Neural progenitor cell (in vitro differentiated cells): ENCODE measurements around the gene RAB40B. TPM values are rescaled to one million over a fixed set of nuclear protein-coding genes. Genes with fewer than 3 reads are reported as not detected.

Source experiments
- DNase-seq: peaks from one replicate; pipeline ENCODE4 v3.0.0-alpha.2; 2016; ENCODE audit warnings: low spot score
- H2AFZ ChIP-seq: fragments of 200-600 bp; sonication (generic); replicated peaks from 2 replicates; pipeline ENCODE4 v1.6.1; 2016; ENCODE audit warnings: antibody characterized with exemption
- H3F3A ChIP-seq: fragments of 200-600 bp; sonication (generic); 2 replicates; pipeline ENCODE4 v1.6.1; 2016; ENCODE audit warnings: antibody characterized with exemption, low read depth
- H3K27ac ChIP-seq: fragments of 200-600 bp; sonication (generic); 2 replicates; pipeline ENCODE4 v1.5.1; 2016; ENCODE audit warnings: mild to moderate bottlenecking
- H3K27me3 ChIP-seq: fragments of 200-600 bp; sonication (generic); 2 replicates; pipeline ENCODE4 v1.6.1; 2016; ENCODE audit warnings: mild to moderate bottlenecking, moderate library complexity
- H3K36me3 ChIP-seq: fragments of 200-600 bp; sonication (generic); 2 replicates; pipeline ENCODE4 v1.5.1; 2016
- H3K4me1 ChIP-seq: fragments of 200-600 bp; sonication (generic); 2 replicates; pipeline ENCODE4 v1.6.1; 2016; ENCODE audit warnings: mixed run types
- H3K4me2 ChIP-seq: fragments of 200-600 bp; sonication (generic); 2 replicates; pipeline ENCODE4 v1.6.1; 2016
- H3K4me3 ChIP-seq: fragments of 200-600 bp; sonication (generic); 2 replicates; pipeline ENCODE4 v1.5.1; 2016
- H3K79me2 ChIP-seq: fragments of 200-600 bp; sonication (generic); 2 replicates; pipeline ENCODE4 v1.6.1; 2016; ENCODE audit warnings: low read depth
- H3K9ac ChIP-seq: fragments of 200-600 bp; sonication (generic); 2 replicates; pipeline ENCODE4 v1.6.1; 2016
- H3K9me3 ChIP-seq: fragments of 200-600 bp; sonication (generic); 2 replicates; pipeline ENCODE4 v1.5.1; 2016; ENCODE audit warnings: low read depth
- H4K20me1 ChIP-seq: fragments of 200-600 bp; sonication (generic); 2 replicates; pipeline ENCODE4 v1.6.1; 2016; ENCODE audit warnings: low read depth
- H3K27ac Mint-ChIP-seq: 3 replicates; pipeline ENCODE4 v1.8.0; 2021; ENCODE audit warnings: mixed read lengths
- H3K27me3 Mint-ChIP-seq: 2 replicates; pipeline ENCODE4 v1.8.0; 2022; ENCODE audit warnings: low read depth, mild to moderate bottlenecking, inconsistent platforms, moderate library complexity, mixed read lengths; ENCODE audit not compliant: insufficient read depth
- H3K36me3 Mint-ChIP-seq: 3 replicates; pipeline ENCODE4 v1.8.0; 2021; ENCODE audit warnings: mixed read lengths
- H3K4me1 Mint-ChIP-seq: 3 replicates; pipeline ENCODE4 v1.8.0; 2021; ENCODE audit warnings: mixed read lengths
- H3K4me3 Mint-ChIP-seq: 3 replicates; pipeline ENCODE4 v1.8.0; 2021; ENCODE audit warnings: mild to moderate bottlenecking, moderate library complexity, mixed read lengths
- H3K9me3 Mint-ChIP-seq: 3 replicates; pipeline ENCODE4 v1.8.0; 2020; ENCODE audit warnings: mixed read lengths
- CTCF ChIP-seq: fragments of 200-600 bp; sonication (generic); IDR thresholded peaks from 2 replicates; pipeline ENCODE4 v1.5.1; 2017; ENCODE audit warnings: antibody characterized with exemption, mild to moderate bottlenecking
- EZH2 ChIP-seq: fragments of 200-600 bp; sonication (generic); IDR thresholded peaks from 2 replicates; pipeline ENCODE4 v1.6.1; 2017; ENCODE audit warnings: antibody characterized with exemption, mild to moderate bottlenecking, moderate library complexity
- EZH2phosphoT487 ChIP-seq: fragments of 200-600 bp; sonication (generic); IDR thresholded peaks from 2 replicates; pipeline ENCODE4 v1.6.1; 2017; ENCODE audit warnings: antibody characterized with exemption
- total RNA-seq: library from RNA; depleted of rRNA; stranded (reverse); fragments of >200 nt; gene quantifications from 2 replicates; pipeline ENCODE4 v1.2.3, GENCODE V29; 2015; ENCODE audit warnings: low replicate concordance

Gene RAB40B
- total RNA-seq, 1 donor from 2014 or later = 5.6 TPM

- H3K4me2 ChIP-seq = no peak overlapping the region
- H3K27ac ChIP-seq = no peak overlapping the region
- no peaks in the 10 kb centered on the region for H3K4me1 ChIP-seq
- Mint-ChIP-seq H3K36me3 (no peaks in the 10 kb centered on the region), H3K9me3 (no peaks in the 10 kb centered on the region), H3K4me3 (no peak overlapping the region), H3K4me1 (peaks cover 5% of the 10 kb centered on the region), H3K27me3 (peaks cover 10% of the 10 kb centered on the region), H3K27ac (no peak overlapping the region)
- no peaks in the 10 kb centered on the region for H3K36me3 ChIP-seq
- H3F3A ChIP-seq = no peaks in the 10 kb centered on the region
- no peaks in the 10 kb centered on the region for H3K9me3 ChIP-seq
- no peaks in the 10 kb centered on the region for H3K27me3 ChIP-seq
- no peaks in the 10 kb centered on the region for H3K79me2 ChIP-seq
- no peak overlapping the region for H3K9ac ChIP-seq
- H3K4me3 ChIP-seq = no peak overlapping the region
- H4K20me1 ChIP-seq = no peaks in the 10 kb centered on the region
- H2AFZ ChIP-seq = no peak overlapping the region
- no peak for DNase-seq
- no peak for TF ChIP-seq CTCF
- no peak for TF ChIP-seq EZH2phosphoT487
- TF ChIP-seq EZH2 = no peak
Measured at GRCh38 chr17:82709676-82710498, 11.4 kb upstream of the RAB40B start.

DNA sequence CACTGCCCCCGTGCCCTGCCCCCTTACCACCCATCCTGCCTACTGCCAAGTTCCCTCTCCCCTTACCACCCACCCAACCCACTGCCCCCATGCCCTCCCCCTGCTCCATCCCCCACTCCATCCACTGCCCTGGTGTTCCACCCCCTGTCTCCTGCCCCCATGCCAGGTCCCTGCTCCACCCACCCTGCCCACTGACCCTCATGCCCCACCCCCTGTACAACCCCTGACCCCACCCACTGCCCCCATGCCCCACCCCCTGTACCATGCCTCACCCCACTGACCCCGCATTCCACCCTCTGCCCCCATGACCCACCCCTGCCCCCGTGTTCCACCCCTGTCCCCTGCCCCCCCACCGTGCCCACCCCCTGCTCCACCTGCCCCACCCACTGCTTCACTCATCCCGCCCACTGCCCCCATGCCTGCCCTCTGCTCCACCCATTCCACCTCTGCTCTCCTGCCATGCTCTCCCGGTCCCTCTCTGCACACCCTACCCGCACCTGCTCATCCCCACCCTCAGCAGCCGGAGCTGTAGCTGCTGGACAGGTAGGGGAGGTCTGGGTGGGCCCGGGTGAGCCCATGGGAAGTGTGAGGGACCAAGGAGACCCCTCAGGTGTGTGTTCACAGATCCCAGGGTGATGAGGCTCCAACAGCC lies 10.7 kb upstream of the RAB40B start:
- H3K9me3 ChIP-seq = no peaks in the 10 kb centered on the region
- no peak for TF ChIP-seq CTCF
- TF ChIP-seq EZH2 = no peak
- no peak for TF ChIP-seq EZH2phosphoT487
- no peak overlapping the region for H3K27ac ChIP-seq
- H3K36me3 ChIP-seq = no peaks in the 10 kb centered on the region
- H3K4me3 Mint-ChIP-seq = no peak overlapping the region
- H3K27me3 ChIP-seq = no peaks in the 10 kb centered on the region
- H3K27me3 Mint-ChIP-seq = peaks cover 10% of the 10 kb centered on the region
- no peak overlapping the region for H3K9ac ChIP-seq
- no peaks in the 10 kb centered on the region for H4K20me1 ChIP-seq
- no peak for DNase-seq
- no peak overlapping the region for H3K27ac Mint-ChIP-seq
- no peaks in the 10 kb centered on the region for H3K36me3 Mint-ChIP-seq
- no peaks in the 10 kb centered on the region for H3K9me3 Mint-ChIP-seq
- H3F3A ChIP-seq = no peaks in the 10 kb centered on the region
- H3K4me3 ChIP-seq = no peak overlapping the region
- no peak overlapping the region for H3K4me2 ChIP-seq
- no peak overlapping the region for H2AFZ ChIP-seq
- H3K4me1 Mint-ChIP-seq = peaks cover 5% of the 10 kb centered on the region
- H3K4me1 ChIP-seq = no peaks in the 10 kb centered on the region
- H3K79me2 ChIP-seq = no peaks in the 10 kb centered on the region

DNA sequence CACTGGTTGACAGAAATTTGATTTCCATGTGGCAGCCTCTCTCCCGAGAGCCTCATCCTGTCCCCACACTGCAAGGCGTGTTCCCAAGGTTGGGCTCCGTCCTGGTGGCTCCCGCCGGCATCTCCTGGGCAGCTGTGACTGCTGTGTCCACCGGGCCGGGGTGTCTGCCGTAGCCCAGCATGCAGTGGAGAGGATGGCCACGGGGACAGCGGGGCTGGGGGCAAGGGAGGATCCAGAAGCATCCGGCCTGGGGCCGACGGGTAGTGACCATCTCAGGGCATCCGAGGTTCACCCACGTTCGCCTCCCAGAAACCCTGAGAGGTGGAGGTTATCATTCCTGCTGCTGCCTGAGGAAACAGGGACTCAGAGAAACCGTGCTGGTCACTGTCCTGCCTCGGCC lies 7.3 kb upstream of the RAB40B start:
- H3K27me3 Mint-ChIP-seq = peaks cover 17% of the 10 kb centered on the region
- H3K9ac ChIP-seq = no peak overlapping the region
- H3K36me3 Mint-ChIP-seq = no peaks in the 10 kb centered on the region
- H3K27me3 ChIP-seq = peaks cover 7% of the 10 kb centered on the region
- no peaks in the 10 kb centered on the region for H3F3A ChIP-seq
- H3K4me1 Mint-ChIP-seq = peaks cover 14% of the 10 kb centered on the region
- no peak for DNase-seq
- no peak overlapping the region for H3K4me3 ChIP-seq
- H3K36me3 ChIP-seq = no peaks in the 10 kb centered on the region
- H3K4me2 ChIP-seq = no peak overlapping the region
- no peak overlapping the region for H3K27ac Mint-ChIP-seq
- H3K79me2 ChIP-seq = no peaks in the 10 kb centered on the region
- no peak overlapping the region for H3K4me3 Mint-ChIP-seq
- H2AFZ ChIP-seq = no peak overlapping the region
- TF ChIP-seq EZH2 = no peak
- H3K4me1 ChIP-seq = no peaks in the 10 kb centered on the region
- H3K9me3 ChIP-seq = no peaks in the 10 kb centered on the region
- no peak overlapping the region for H3K27ac ChIP-seq
- H3K9me3 Mint-ChIP-seq = no peaks in the 10 kb centered on the region
- H4K20me1 ChIP-seq = no peaks in the 10 kb centered on the region

DNA sequence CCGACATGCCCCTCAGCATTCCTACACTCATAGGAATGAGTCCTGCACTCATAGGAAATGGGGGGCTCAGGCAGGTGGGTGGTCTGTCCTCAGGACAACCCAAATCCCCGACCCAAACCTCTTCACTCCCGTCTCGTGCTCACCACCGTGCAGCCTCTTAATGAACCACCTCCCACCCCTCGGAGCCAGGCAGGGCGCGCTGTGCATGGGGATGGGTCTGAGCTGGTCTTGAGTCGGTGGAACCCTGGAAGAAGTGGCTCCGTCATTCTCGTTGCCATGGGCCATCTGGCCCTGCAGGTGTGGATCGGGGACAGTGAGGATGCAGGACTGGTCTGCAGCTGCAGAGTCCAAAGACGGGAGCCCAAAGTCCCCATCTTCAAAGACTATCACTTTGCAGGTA lies 6.4 kb upstream of the RAB40B start:
- Histone ChIP-seq H3K36me3 (no peaks in the 10 kb centered on the region), H3K4me2 (no peak overlapping the region), H2AFZ (no peak overlapping the region), H3K4me1 (no peaks in the 10 kb centered on the region), H3K79me2 (no peaks in the 10 kb centered on the region), H3K27me3 (peaks cover 15% of the 10 kb centered on the region), H3K27ac (no peak overlapping the region), H4K20me1 (no peaks in the 10 kb centered on the region), H3K9ac (no peak overlapping the region), H3F3A (no peaks in the 10 kb centered on the region), H3K9me3 (no peaks in the 10 kb centered on the region), H3K4me3 (no peak overlapping the region)
- Mint-ChIP-seq H3K4me3 (no peak overlapping the region), H3K4me1 (peaks cover 14% of the 10 kb centered on the region), H3K36me3 (no peaks in the 10 kb centered on the region), H3K9me3 (no peaks in the 10 kb centered on the region), H3K27ac (no peak overlapping the region), H3K27me3 (peaks cover 20% of the 10 kb centered on the region)
- DNase-seq = no peak
- no peak for TF ChIP-seq EZH2
- TF ChIP-seq CTCF = no peak
- no peak for TF ChIP-seq EZH2phosphoT487
